Measurements from ENCODE around the gene R3HDM2.

Gene R3HDM2

GRCh38 chr12:57430931-57431566 is at the start of gene R3HDM2:
TSS of gene R3HDM2 (minus strand) at chr12:57431043. CDS start at chr12:57310428, 120,615 bp downstream.
- Histone ChIP-seq H3K9me3 (ENCODE audit: control insufficient read depth in 5 of 5, low read length in 5 of 5) (no peaks in the 10 kb centered on the region), H3K36me3 (ENCODE audit: control insufficient read depth in 5 of 5, insufficient read depth in 5 of 5, low read length in 5 of 5) (no peaks in the 10 kb centered on the region), H3K4me3 (ENCODE audit: low read depth in 1 of 5, low read length in 5 of 5) (peak within 1 kb of the TSS; percentile 75 to 84 (median 78)), H3K27me3 (ENCODE audit: control insufficient read depth in 5 of 5, insufficient read depth in 4 of 5, low read length in 5 of 5) (no peaks in the 10 kb centered on the region), H3K4me1 (ENCODE audit: control insufficient read depth in 5 of 5, insufficient read depth in 5 of 5, low read length in 5 of 5) (peaks cover 2 to 16% (median 13%) of the 10 kb centered on the region in 5 donors), H3K27ac (ENCODE audit: low read depth, low read length) (peak within 1 kb of the TSS; percentile 97), H3K9ac (ENCODE audit: low read length in 5 of 5) (peak within 1 kb of the TSS; percentile 88 to 96 (median 93))

GRCh38 chr12:57479376-57480115 is 48.7 kb upstream of the R3HDM2 start, which contains the start of gene ARHGAP9:
TSS of gene ARHGAP9 (minus strand) at chr12:57479866. CDS start at chr12:57479406, 460 bp downstream.
- Histone ChIP-seq H3K27me3 (ENCODE audit: control insufficient read depth in 5 of 5, insufficient read depth in 4 of 5, low read length in 5 of 5) (peaks cover 4 to 31% (median 21%) of the 10 kb centered on the region in 5 donors), H3K9ac (ENCODE audit: low read length in 5 of 5) (peak within 1 kb of the TSS in 1 of 5 donors; percentile 37), H3K4me3 (ENCODE audit: low read depth in 1 of 5, low read length in 5 of 5) (peak within 1 kb of the TSS in 1 of 5 donors; percentile 63)

DNA sequence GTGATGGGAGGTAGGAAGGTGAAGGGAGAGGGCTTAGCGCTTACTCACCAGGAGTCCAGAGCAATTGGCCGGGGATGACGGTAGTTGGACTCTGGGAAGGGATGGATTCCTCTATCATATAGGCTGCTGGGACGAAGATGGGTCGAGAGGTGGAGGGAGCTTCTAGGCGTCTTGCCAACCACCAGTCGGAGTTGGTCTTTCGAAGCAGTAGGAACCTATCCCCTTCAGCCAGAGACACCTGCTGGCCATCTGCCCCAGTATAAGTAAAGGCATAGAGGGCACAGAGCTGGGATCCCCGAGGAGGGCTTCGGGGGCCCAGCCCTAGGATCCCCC is 48.2 kb upstream of the R3HDM2 start:
- Histone ChIP-seq H3K9ac (ENCODE audit: low read length in 5 of 5) (peak overlapping the region in 1 of 5 donors; percentile 37), H3K4me1 (ENCODE audit: control insufficient read depth in 5 of 5, insufficient read depth in 5 of 5, low read length in 5 of 5) (peaks cover 0 to 35% (median 27%) of the 10 kb centered on the region in 5 donors), H3K27ac (ENCODE audit: low read depth, low read length) (no peak overlapping the region)

More at GRCh38 chr12:57479376-57480115, 48.7 kb upstream of the R3HDM2 start, which contains the start of gene ARHGAP9:
- peaks cover 0 to 5% (median 0%) of the 10 kb centered on the region in 5 donors for H3K36me3 ChIP-seq (ENCODE audit: control insufficient read depth in 5 of 5, insufficient read depth in 5 of 5, low read length in 5 of 5)
- H3K4me1 ChIP-seq (ENCODE audit: control insufficient read depth in 5 of 5, insufficient read depth in 5 of 5, low read length in 5 of 5), result peaks cover 0 to 35% (median 27%) of the 10 kb centered on the region in 5 donors
- H3K9me3 ChIP-seq (ENCODE audit: control insufficient read depth in 5 of 5, low read length in 5 of 5), result no peaks in the 10 kb centered on the region
- no peak within 1 kb of the TSS for H3K27ac ChIP-seq (ENCODE audit: low read depth, low read length)

DNA sequence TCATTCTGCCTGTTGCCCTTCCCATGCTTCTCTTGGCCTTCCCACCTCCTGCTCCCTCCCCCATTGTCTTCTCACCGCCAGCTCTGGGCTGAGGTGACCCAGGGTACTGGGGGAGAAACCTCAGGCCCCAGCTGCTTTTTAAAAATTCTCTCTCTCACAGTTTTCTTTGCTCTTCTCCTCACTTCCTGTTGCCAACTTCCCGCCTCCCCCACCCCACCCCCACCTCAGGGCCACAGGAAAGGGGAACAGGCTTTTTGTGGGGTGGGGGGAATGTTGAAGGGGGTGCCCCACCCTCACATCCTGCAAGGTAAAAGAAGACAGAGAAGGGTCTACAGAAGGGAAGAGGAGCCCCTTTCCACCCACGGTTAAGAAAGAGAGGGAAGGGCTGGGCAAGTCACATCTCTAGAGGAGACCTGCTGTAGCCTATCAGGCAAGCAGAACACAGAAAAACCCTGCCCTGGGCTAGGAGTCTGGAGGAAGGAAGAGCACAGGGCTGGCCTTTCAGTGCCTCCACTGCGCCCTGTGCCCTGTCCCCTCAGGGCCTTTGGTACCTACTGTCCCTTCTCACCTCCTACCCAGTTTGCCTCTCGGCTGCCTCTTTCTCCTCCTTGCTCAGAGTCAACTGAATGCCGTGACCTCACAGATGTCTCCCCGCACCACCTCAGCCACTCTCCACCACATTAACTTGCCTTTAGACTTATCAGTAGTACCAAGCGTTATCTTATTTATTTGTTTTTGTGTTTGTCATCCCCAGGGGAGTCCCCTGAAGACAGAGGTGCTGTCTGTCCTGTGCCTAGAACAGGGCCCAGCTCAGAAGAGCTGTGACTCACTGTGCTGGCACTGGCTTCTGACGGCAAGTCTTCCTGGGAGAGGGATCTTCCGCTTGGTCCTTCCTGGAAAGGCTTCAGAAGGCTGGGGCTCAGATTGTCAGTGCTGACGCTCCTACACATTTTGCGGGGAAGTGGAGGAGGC is 47.2 kb upstream of the R3HDM2 start:
- Histone ChIP-seq H3K4me1 (ENCODE audit: control insufficient read depth in 5 of 5, insufficient read depth in 5 of 5, low read length in 5 of 5) (peaks cover 0 to 35% (median 27%) of the 10 kb centered on the region in 5 donors), H3K4me3 (ENCODE audit: low read depth in 1 of 5, low read length in 5 of 5) (peak overlapping the region; percentile 39 to 63 (median 53)), H3K27me3 (ENCODE audit: control insufficient read depth in 5 of 5, insufficient read depth in 4 of 5, low read length in 5 of 5) (peaks cover 7 to 41% (median 31%) of the 10 kb centered on the region in 5 donors), H3K27ac (ENCODE audit: low read depth, low read length) (peak overlapping the region; percentile 18), H3K9ac (ENCODE audit: low read length in 5 of 5) (peak overlapping the region in 3 of 5 donors; percentile 48 to 71 (median 68)), H3K36me3 (ENCODE audit: control insufficient read depth in 5 of 5, insufficient read depth in 5 of 5, low read length in 5 of 5) (peaks cover 0 to 14% (median 0%) of the 10 kb centered on the region in 5 donors), H3K9me3 (ENCODE audit: control insufficient read depth in 5 of 5, low read length in 5 of 5) (no peaks in the 10 kb centered on the region)

More for the DNA sequence above, 48.2 kb upstream of the R3HDM2 start:
- H3K27me3 ChIP-seq (ENCODE audit: control insufficient read depth in 5 of 5, insufficient read depth in 4 of 5, low read length in 5 of 5), result peaks cover 7 to 37% (median 26%) of the 10 kb centered on the region in 5 donors
- peaks cover 0 to 10% (median 0%) of the 10 kb centered on the region in 5 donors for H3K36me3 ChIP-seq (ENCODE audit: control insufficient read depth in 5 of 5, insufficient read depth in 5 of 5, low read length in 5 of 5)
- H3K4me3 ChIP-seq (ENCODE audit: low read depth in 1 of 5, low read length in 5 of 5), result no peak overlapping the region
- H3K9me3 ChIP-seq (ENCODE audit: control insufficient read depth in 5 of 5, low read length in 5 of 5), result no peaks in the 10 kb centered on the region

GRCh38 chr12:57476993-57477709 is 46.3 kb upstream of the R3HDM2 start:
- peaks cover 0 to 18% (median 0%) of the 10 kb centered on the region in 5 donors for H3K36me3 ChIP-seq (ENCODE audit: control insufficient read depth in 5 of 5, insufficient read depth in 5 of 5, low read length in 5 of 5)
- H3K27ac ChIP-seq (ENCODE audit: low read depth, low read length), result no peak overlapping the region
- peaks cover 0 to 35% (median 27%) of the 10 kb centered on the region in 5 donors for H3K4me1 ChIP-seq (ENCODE audit: control insufficient read depth in 5 of 5, insufficient read depth in 5 of 5, low read length in 5 of 5)
- peak overlapping the region; percentile 39 to 71 (median 55) for H3K4me3 ChIP-seq (ENCODE audit: low read depth in 1 of 5, low read length in 5 of 5)
- peaks cover 7 to 41% (median 31%) of the 10 kb centered on the region in 5 donors for H3K27me3 ChIP-seq (ENCODE audit: control insufficient read depth in 5 of 5, insufficient read depth in 4 of 5, low read length in 5 of 5)
- peak overlapping the region in 3 of 5 donors; percentile 48 to 71 (median 68) for H3K9ac ChIP-seq (ENCODE audit: low read length in 5 of 5)
- H3K9me3 ChIP-seq (ENCODE audit: control insufficient read depth in 5 of 5, low read length in 5 of 5), result no peaks in the 10 kb centered on the region

DNA sequence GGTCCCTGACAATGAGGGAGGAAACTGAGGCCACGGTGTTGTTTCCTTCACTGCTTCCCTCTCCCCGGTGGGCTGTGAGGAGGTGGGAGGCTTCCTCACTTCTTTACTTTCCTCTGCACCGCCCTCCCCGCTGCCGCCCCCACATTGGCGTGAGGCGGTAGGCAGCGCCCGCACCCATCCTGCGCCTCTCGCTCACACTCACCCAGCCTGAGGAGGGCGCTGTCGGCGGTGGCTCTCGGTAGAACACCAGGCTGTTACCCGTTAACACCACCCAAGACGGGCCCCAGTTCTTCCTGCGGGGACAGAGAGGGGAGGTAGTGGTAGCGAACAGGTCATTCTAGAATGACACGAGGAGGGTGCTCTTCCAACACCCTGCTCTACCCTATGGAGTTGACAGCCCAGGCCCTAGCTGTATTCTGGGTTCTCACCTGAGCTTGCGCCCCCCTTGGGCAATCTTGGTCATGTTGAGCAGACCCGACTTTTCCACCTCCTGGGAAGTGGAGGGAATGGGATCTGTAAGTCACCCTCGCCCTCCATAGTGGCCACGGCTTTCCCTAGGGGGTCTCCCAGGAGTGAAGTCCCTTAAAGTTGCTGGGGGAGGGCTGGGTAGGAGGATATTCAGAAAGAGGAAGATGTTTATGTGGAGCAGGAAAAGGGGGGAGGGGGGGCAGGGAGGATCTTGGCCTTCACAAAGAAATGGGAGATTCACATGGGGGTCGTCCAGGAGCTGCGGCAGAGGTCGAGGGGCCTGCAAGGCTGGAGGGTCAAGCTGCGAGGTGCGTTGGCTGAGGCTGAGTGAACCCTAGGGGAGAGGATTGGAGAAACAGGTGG is 45.5 kb upstream of the R3HDM2 start:
- H3K36me3 ChIP-seq (ENCODE audit: control insufficient read depth in 5 of 5, insufficient read depth in 5 of 5, low read length in 5 of 5), result peaks cover 0 to 19% (median 0%) of the 10 kb centered on the region in 5 donors
- H3K4me1 ChIP-seq (ENCODE audit: control insufficient read depth in 5 of 5, insufficient read depth in 5 of 5, low read length in 5 of 5), result peaks cover 0 to 35% (median 27%) of the 10 kb centered on the region in 5 donors
- no peak overlapping the region for H3K27ac ChIP-seq (ENCODE audit: low read depth, low read length)
- H3K9ac ChIP-seq (ENCODE audit: low read length in 5 of 5), result peak overlapping the region in 3 of 5 donors; percentile 48 to 71 (median 68)
- H3K27me3 ChIP-seq (ENCODE audit: control insufficient read depth in 5 of 5, insufficient read depth in 4 of 5, low read length in 5 of 5), result peaks cover 7 to 44% (median 31%) of the 10 kb centered on the region in 5 donors
- no peaks in the 10 kb centered on the region for H3K9me3 ChIP-seq (ENCODE audit: control insufficient read depth in 5 of 5, low read length in 5 of 5)
- peak overlapping the region; percentile 48 to 71 (median 55) for H3K4me3 ChIP-seq (ENCODE audit: low read depth in 1 of 5, low read length in 5 of 5)

DNA sequence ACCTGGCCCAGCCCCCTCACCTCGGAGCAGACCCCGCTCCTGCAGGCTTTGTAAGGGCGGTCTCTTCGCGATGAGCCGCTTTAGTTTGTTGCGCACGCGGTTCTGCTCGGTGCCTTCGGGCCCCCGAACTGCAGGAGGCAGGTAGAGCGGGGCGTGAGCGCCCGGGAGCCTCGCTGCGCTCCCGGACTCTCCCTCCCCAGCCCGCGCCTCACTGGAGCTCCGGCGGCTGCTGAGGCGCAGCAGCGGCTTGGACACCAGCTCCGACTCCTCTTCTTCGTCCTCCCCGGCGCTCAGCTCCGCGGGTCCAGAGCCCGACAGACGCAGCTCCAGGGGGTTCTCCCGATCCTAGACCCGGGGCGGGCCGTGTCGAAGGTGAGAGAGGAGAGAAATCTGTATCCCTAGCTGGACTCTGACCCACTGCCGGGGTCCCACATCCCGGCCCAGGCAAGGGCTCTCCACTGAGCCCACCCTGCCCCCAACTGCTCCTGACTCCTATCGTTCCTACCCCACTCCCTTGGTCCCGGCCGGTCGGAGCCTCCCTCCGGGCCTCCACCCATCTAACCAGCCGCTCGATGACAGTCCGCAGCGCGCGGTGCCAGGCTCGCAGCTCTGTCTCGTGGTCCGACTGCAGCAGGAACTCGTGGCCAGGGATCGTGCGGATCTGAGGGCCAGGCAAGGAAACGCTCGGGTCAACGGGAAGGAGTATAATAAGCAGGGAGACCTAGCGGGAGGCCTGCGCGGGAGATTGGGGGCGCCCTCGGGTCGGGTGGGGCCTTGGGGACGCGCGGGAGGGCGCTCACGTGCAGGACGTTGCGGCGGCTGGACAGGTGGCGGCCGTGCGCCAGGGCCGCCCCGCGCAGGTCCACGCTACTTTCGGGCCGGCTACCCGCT is 44.7 kb upstream of the R3HDM2 start:
- Histone ChIP-seq H3K9me3 (ENCODE audit: control insufficient read depth in 5 of 5, low read length in 5 of 5) (no peaks in the 10 kb centered on the region), H3K36me3 (ENCODE audit: control insufficient read depth in 5 of 5, insufficient read depth in 5 of 5, low read length in 5 of 5) (peaks cover 0 to 19% (median 0%) of the 10 kb centered on the region in 5 donors), H3K27me3 (ENCODE audit: control insufficient read depth in 5 of 5, insufficient read depth in 4 of 5, low read length in 5 of 5) (peaks cover 7 to 49% (median 31%) of the 10 kb centered on the region in 5 donors), H3K27ac (ENCODE audit: low read depth, low read length) (no peak overlapping the region), H3K4me3 (ENCODE audit: low read depth in 1 of 5, low read length in 5 of 5) (peak overlapping the region in 4 of 5 donors; percentile 47 to 63 (median 54)), H3K9ac (ENCODE audit: low read length in 5 of 5) (peak overlapping the region in 3 of 5 donors; percentile 18 to 68 (median 22)), H3K4me1 (ENCODE audit: control insufficient read depth in 5 of 5, insufficient read depth in 5 of 5, low read length in 5 of 5) (peaks cover 0 to 35% (median 27%) of the 10 kb centered on the region in 5 donors)

DNA sequence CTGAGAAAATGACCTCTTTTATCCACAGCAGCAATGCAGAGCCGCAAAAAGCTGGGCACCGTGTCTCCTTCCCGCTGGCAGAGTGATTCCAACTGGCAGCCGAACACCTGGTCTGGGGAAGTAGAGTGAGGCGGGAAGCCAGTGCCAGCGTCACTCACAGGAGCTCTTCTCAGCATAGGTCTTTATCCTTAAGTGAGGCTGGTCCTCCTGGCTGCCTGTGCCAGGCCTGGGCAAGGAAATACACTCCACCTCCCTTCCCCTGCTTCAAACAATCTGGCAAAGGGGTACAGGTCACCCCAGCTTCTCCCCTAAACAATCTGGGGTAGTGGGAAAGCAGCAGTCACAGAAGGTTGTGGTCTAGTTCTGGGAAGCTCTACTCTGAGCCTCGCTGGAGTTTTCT is 44.0 kb upstream of the R3HDM2 start:
- peaks cover 0 to 23% (median 0%) of the 10 kb centered on the region in 5 donors for H3K36me3 ChIP-seq (ENCODE audit: control insufficient read depth in 5 of 5, insufficient read depth in 5 of 5, low read length in 5 of 5)
- no peaks in the 10 kb centered on the region for H3K9me3 ChIP-seq (ENCODE audit: control insufficient read depth in 5 of 5, low read length in 5 of 5)
- no peak overlapping the region for H3K27ac ChIP-seq (ENCODE audit: low read depth, low read length)
- H3K4me3 ChIP-seq (ENCODE audit: low read depth in 1 of 5, low read length in 5 of 5), result peak overlapping the region in 1 of 5 donors; percentile 63
- peaks cover 0 to 35% (median 27%) of the 10 kb centered on the region in 5 donors for H3K4me1 ChIP-seq (ENCODE audit: control insufficient read depth in 5 of 5, insufficient read depth in 5 of 5, low read length in 5 of 5)
- H3K27me3 ChIP-seq (ENCODE audit: control insufficient read depth in 5 of 5, insufficient read depth in 4 of 5, low read length in 5 of 5), result peaks cover 7 to 52% (median 34%) of the 10 kb centered on the region in 5 donors
- no peak overlapping the region for H3K9ac ChIP-seq (ENCODE audit: low read length in 5 of 5)

Measured in subcutaneous abdominal adipose tissue (tissue), 5 donors.